Natural killer cell (primary cell): ENCODE results near the gene MAP4K4. TPM values are rescaled to one million over a fixed set of nuclear protein-coding genes. Genes with fewer than 3 reads are reported as not detected.

ENCODE experiments used
- ATAC-seq, 3 donors: fragments of 150-1000 bp in 2 of 3; fragments of 200-7000 bp in 1 of 3; cut with Tn5 transposase; 1 replicate in 1 of 3; 2 replicates in 2 of 3; pipeline ENCODE4 v1.10.0; 2021; ENCODE audit warnings: mild to moderate bottlenecking in 2 of 3, moderate library complexity in 2 of 3
- DNase-seq, 2 donors: peaks; one replicate each; pipeline versions ENCODE4 v3.0.0 to v3.0.0-alpha.2; 2013 to 2021; ENCODE audit warnings: mixed read lengths in 1 of 2
- H3K27ac ChIP-seq: one replicate; pipeline ENCODE4 v1.5.1; 2013; ENCODE audit warnings: mild to moderate bottlenecking, low read length
- H3K27me3 ChIP-seq: one replicate; pipeline ENCODE4 v1.6.1; 2013; ENCODE audit warnings: low read length; ENCODE audit not compliant: control insufficient read depth, insufficient read depth
- H3K36me3 ChIP-seq: one replicate; pipeline ENCODE4 v1.6.1; 2013; ENCODE audit warnings: low read length; ENCODE audit not compliant: control insufficient read depth, insufficient read depth
- H3K4me1 ChIP-seq: one replicate; pipeline ENCODE4 v1.6.1; 2013; ENCODE audit warnings: low read length; ENCODE audit not compliant: control insufficient read depth, insufficient read depth
- H3K4me3 ChIP-seq: one replicate; pipeline ENCODE4 v1.5.1; 2013; ENCODE audit warnings: low read length
- H3K9me3 ChIP-seq: one replicate; pipeline ENCODE4 v1.6.1; 2013; ENCODE audit warnings: low read length; ENCODE audit not compliant: control insufficient read depth, insufficient read depth
- H3K27ac Mint-ChIP-seq, 2 donors: one replicate each; pipeline ENCODE4 v1.8.0; 2022; ENCODE audit warnings: mild to moderate bottlenecking in 2 of 2, mixed read lengths in 2 of 2, moderate library complexity in 1 of 2
- H3K27me3 Mint-ChIP-seq, 2 donors: one replicate each; pipeline ENCODE4 v1.8.0; 2022; ENCODE audit warnings: low read depth in 2 of 2, mixed read lengths in 2 of 2
- H3K36me3 Mint-ChIP-seq: one replicate; pipeline ENCODE4 v1.8.0; 2022; ENCODE audit warnings: mixed read lengths
- H3K4me1 Mint-ChIP-seq, 2 donors: one replicate each; pipeline ENCODE4 v1.8.0; 2022; ENCODE audit warnings: mixed read lengths in 2 of 2
- H3K4me3 Mint-ChIP-seq: one replicate; pipeline ENCODE4 v1.8.0; 2022; ENCODE audit warnings: mild to moderate bottlenecking, moderate library complexity, mixed read lengths
- H3K9me3 Mint-ChIP-seq, 2 donors: one replicate each; pipeline ENCODE4 v1.8.0; 2022; ENCODE audit warnings: mixed read lengths in 2 of 2
- CTCF ChIP-seq: fragments of 200-600 bp; IDR thresholded peaks from one replicate; pipeline ENCODE4 v1.8.0; 2022; ENCODE audit warnings: antibody characterized with exemption
- WGBS: methylation state at CpG from one replicate; pipeline ENCODE4 v1.1.7; 2013; ENCODE audit warnings: missing lambda C conversion rate; ENCODE audit not compliant: insufficient coverage; 5-methylcytosine and 5-hydroxymethylcytosine counted together
- intact Hi-C: fragments of 100-400 bp; cut with micrococcal nuclease; formaldehyde crosslinking; loops from one replicate; pipeline ENCODE4 v1.14.2; 2022
- total RNA-seq, 4 donors: library from RNA; stranded (reverse); fragments of 120-200 nt in 1 of 4; gene quantifications; one replicate each; pipeline versions ENCODE4 v1.2.3 to v1.2.4, GENCODE V29; 2013 to 2022

MAP4K4 gene
- total RNA-seq, 3 donors from 2014 or later (not counting 1 experiment from before 2014, with no cell fraction given): 60.2 to 80.3 (median 66.5) TPM

- no peaks in the 10 kb centered on the region for H3K36me3 ChIP-seq
- H3K9me3 Mint-ChIP-seq: no peaks in the 10 kb centered on the region
- peaks cover 0 to 3% of the 10 kb centered on the region in 2 donors for H3K27me3 Mint-ChIP-seq
- no peaks in the 10 kb centered on the region for H3K4me1 Mint-ChIP-seq
- intact Hi-C loops: no loop called here
- H3K4me3 ChIP-seq: no peak overlapping the region
- no peak overlapping the region for H3K27ac ChIP-seq
- no peak overlapping the region for H3K27ac Mint-ChIP-seq
- no peaks in the 10 kb centered on the region for H3K27me3 ChIP-seq
- no CpG with 5 or more reads among the region's 1 CpG for WGBS
- DNase-seq: no peak
- TF ChIP-seq CTCF: no peak
- H3K9me3 ChIP-seq: no peaks in the 10 kb centered on the region
- H3K4me3 Mint-ChIP-seq: no peak overlapping the region
- no peaks in the 10 kb centered on the region for H3K36me3 Mint-ChIP-seq
- ATAC-seq: no peak
- no peaks in the 10 kb centered on the region for H3K4me1 ChIP-seq
Measured at GRCh38 chr2:101677658-101678057, 19.8 kb upstream of the MAP4K4 start.

GRCh38 chr2:101678379-101678778, 19.1 kb upstream of the MAP4K4 start:
- ATAC-seq (no peak), DNase-seq (no peak)
- intact Hi-C loops: no loop called here
- Mint-ChIP-seq H3K4me3 (no peak overlapping the region), H3K4me1 (no peaks in the 10 kb centered on the region), H3K9me3 (no peaks in the 10 kb centered on the region), H3K27ac (no peak overlapping the region), H3K36me3 (no peaks in the 10 kb centered on the region), H3K27me3 (peaks cover 0 to 3% of the 10 kb centered on the region in 2 donors)
- Histone ChIP-seq H3K36me3 (no peaks in the 10 kb centered on the region), H3K9me3 (no peaks in the 10 kb centered on the region), H3K4me1 (no peaks in the 10 kb centered on the region), H3K27ac (no peak overlapping the region), H3K27me3 (no peaks in the 10 kb centered on the region), H3K4me3 (no peak overlapping the region)
- 92% methylated on average over 2 of the region's 3 CpGs for WGBS
- no peak for TF ChIP-seq CTCF

- Histone ChIP-seq H3K4me1 (no peaks in the 10 kb centered on the region), H3K27me3 (no peaks in the 10 kb centered on the region), H3K9me3 (no peaks in the 10 kb centered on the region), H3K4me3 (no peak overlapping the region), H3K27ac (no peak overlapping the region), H3K36me3 (no peaks in the 10 kb centered on the region)
- no peaks in the 10 kb centered on the region for H3K9me3 Mint-ChIP-seq
- no peaks in the 10 kb centered on the region for H3K4me1 Mint-ChIP-seq
- H3K36me3 Mint-ChIP-seq: no peaks in the 10 kb centered on the region
- ATAC-seq (no peak), DNase-seq (no peak)
- no peak for TF ChIP-seq CTCF
- H3K27ac Mint-ChIP-seq: no peak overlapping the region
- WGBS: 92% methylated on average over 7 of the region's 8 CpGs
- intact Hi-C loops: no loop called here
- H3K4me3 Mint-ChIP-seq: no peak overlapping the region
- H3K27me3 Mint-ChIP-seq: peaks cover 0 to 3% of the 10 kb centered on the region in 2 donors
Measured at GRCh38 chr2:101679037-101679726, 18.3 kb upstream of the MAP4K4 start.
